Measurements from ENCODE around the gene PCSK5.

- TF ChIP-seq CTCF (IDR thresholded peaks at IDR 0.05) (no peak), POLR2A (IDR thresholded peaks at IDR 0.05) (no peak)
Observed at GRCh38 chr9:75912951-75913350, 22.5 kb downstream of the PCSK5 start.
